OCI-LY7 (cell line): ENCODE data around the gene ARL8B. TPM values are rescaled to one million over a fixed set of nuclear protein-coding genes. Genes with fewer than 3 reads are reported as not detected.

Experiments
- BruUV-seq: library from RNA; stranded (reverse); fragments of 400-500 nt; replicated peaks from 2 replicates; lab custom pipeline; 2021; lab: Mats Ljungman, UMichigan
- CTCF ChIA-PET: fragments of 300-600 bp; sonication (Branson Sonifier 250); formaldehyde crosslinking; loops from one replicate; lab custom pipeline; 2022; ENCODE audit warnings: antibody characterized with exemption; ENCODE audit not compliant: unreplicated experiment; lab: Charles Lee
- POLR2A ChIA-PET: fragments of 300-600 bp; sonication (Branson Sonifier 250); formaldehyde crosslinking; loops from one replicate; lab custom pipeline; 2022; ENCODE audit warnings: antibody characterized with exemption; lab: Charles Lee
- DNase-seq: peaks from one replicate; pipeline ENCODE4 v3.0.0-alpha.2; 2015; ENCODE audit warnings: low spot score
- H2AFZ ChIP-seq: fragments of 200-600 bp; sonication (generic), shearing (Covaris generic); 2 replicates; pipeline ENCODE4 v1.6.1; 2014; ENCODE audit warnings: mild to moderate bottlenecking, antibody characterized with exemption, low read length, moderate library complexity
- H3K27ac ChIP-seq: fragments of 200-600 bp; sonication (generic); 2 replicates; pipeline ENCODE4 v1.5.1; 2014; ENCODE audit warnings: mixed run types, low read depth, mild to moderate bottlenecking, moderate library complexity, low read length, inconsistent platforms; ENCODE audit not compliant: poor library complexity, severe bottlenecking
- H3K36me3 ChIP-seq: fragments of 200-600 bp; sonication (generic); 2 replicates; pipeline ENCODE4 v1.6.1; 2014; ENCODE audit warnings: mild to moderate bottlenecking, antibody characterized with exemption, low read length, moderate library complexity, mixed read lengths; ENCODE audit not compliant: insufficient read depth
- H3K4me1 ChIP-seq: fragments of 200-600 bp; sonication (generic); 2 replicates; pipeline ENCODE4 v1.5.1; 2014; ENCODE audit warnings: mild to moderate bottlenecking, low read length; ENCODE audit not compliant: insufficient read depth, poor library complexity, severe bottlenecking
- H3K4me2 ChIP-seq: fragments of 200-600 bp; sonication (generic); 2 replicates; pipeline ENCODE4 v1.6.1; 2014; ENCODE audit warnings: mild to moderate bottlenecking, low read length
- H3K4me3 ChIP-seq: fragments of 200-600 bp; sonication (generic); 2 replicates; pipeline ENCODE4 v1.5.1; 2014; ENCODE audit warnings: mild to moderate bottlenecking, low read depth, low read length; ENCODE audit not compliant: poor library complexity, severe bottlenecking
- H3K79me2 ChIP-seq: fragments of 200-600 bp; sonication (generic); 2 replicates; pipeline ENCODE4 v1.6.1; 2016; ENCODE audit warnings: low read depth, mild to moderate bottlenecking, low read length, moderate library complexity, mixed read lengths; ENCODE audit not compliant: insufficient read depth
- H3K9me2 ChIP-seq: fragments of 200-600 bp; sonication (generic); 2 replicates; pipeline ENCODE4 v1.6.1; 2016; ENCODE audit warnings: mild to moderate bottlenecking, low read length, mixed read lengths; ENCODE audit not compliant: insufficient read depth
- H3K9me3 ChIP-seq: fragments of 200-600 bp; sonication (generic); 2 replicates; pipeline ENCODE4 v1.6.1; 2014; ENCODE audit warnings: mild to moderate bottlenecking, mixed run types, low read length, mixed read lengths
- H4K20me1 ChIP-seq: fragments of 200-600 bp; sonication (generic); 2 replicates; pipeline ENCODE4 v1.6.1; 2014; ENCODE audit warnings: mild to moderate bottlenecking, antibody characterized with exemption, low read length, moderate library complexity, mixed read lengths; ENCODE audit not compliant: insufficient read depth
- CTCF ChIP-seq: fragments of 200-600 bp; sonication (generic); conservative IDR thresholded peaks from 2 replicates; pipeline ENCODE4 v1.5.1; 2014; ENCODE audit warnings: mild to moderate bottlenecking, antibody characterized with exemption, low read length, moderate library complexity, mixed read lengths
- EZH2phosphoT487 ChIP-seq: fragments of 200-600 bp; sonication (generic); IDR thresholded peaks from 2 replicates; pipeline ENCODE4 v1.6.1; 2018; ENCODE audit warnings: low read depth, borderline replicate concordance, mild to moderate bottlenecking, mixed run types, antibody characterized with exemption, low read length, moderate library complexity, mixed read lengths
- intact Hi-C: fragments of 100-400 bp; cut with micrococcal nuclease; formaldehyde crosslinking; loops from one replicate; pipeline ENCODE4 v1.10.0; 2022; ENCODE audit not compliant: unreplicated experiment
- total RNA-seq, 2 experiments: library from RNA; depleted of rRNA in 1 of 2; stranded (reverse); fragments of >200 nt in 1 of 2; shearing (Covaris generic) in 1 of 2; gene quantifications; 2 replicates each; pipeline ENCODE4 v1.2.3, GENCODE V29; 2014 to 2022

Gene ARL8B
- total RNA-seq, 2 experiments from 2014 or later, result 27.1 to 60.4 TPM

DNA sequence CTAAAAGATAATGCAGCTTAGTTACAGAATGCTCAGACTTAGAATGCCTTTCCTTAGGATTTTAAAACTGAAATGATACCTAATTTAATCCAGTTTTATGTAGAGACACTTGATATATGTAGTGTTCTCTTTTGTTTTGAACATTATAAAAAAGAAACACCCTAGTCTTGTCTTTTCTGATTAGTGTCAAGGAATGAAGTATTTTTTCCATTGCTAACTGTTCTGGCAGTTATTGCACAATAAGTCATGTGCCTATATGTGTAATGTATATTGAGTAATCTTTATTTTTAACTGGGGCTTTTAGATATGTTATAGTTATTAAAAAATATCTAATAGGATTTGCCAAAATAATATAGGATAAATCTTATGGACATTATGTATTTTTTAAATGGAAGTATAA, 4.5 kb downstream of the ARL8B start:
- no peak for DNase-seq
- peaks cover 53% of the 10 kb centered on the region for H3K36me3 ChIP-seq
- H4K20me1 ChIP-seq, result peaks cover 25% of the 10 kb centered on the region
- H3K4me1 ChIP-seq, result peaks cover 24% of the 10 kb centered on the region
- H3K4me2 ChIP-seq, result no peak overlapping the region
- H3K79me2 ChIP-seq, result peaks cover 95% of the 10 kb centered on the region
- H3K9me2 ChIP-seq, result no peaks in the 10 kb centered on the region
- H2AFZ ChIP-seq, result no peak overlapping the region
- intact Hi-C loops, result no loop called here
- no peak overlapping the region for H3K4me3 ChIP-seq
- ChIA-PET POLR2A (interaction anchor here (0.6 to 7.5 kb wide), 5 partner anchors 11 to 89 kb away, joined by 4 to 52 read pairs (median 4); partner anchors contain the start of gene EDEM1), CTCF (no interaction called here)
- no TSS peak for BruUV-seq
- no peaks in the 10 kb centered on the region for H3K9me3 ChIP-seq
- TF ChIP-seq CTCF (no peak), EZH2phosphoT487 (no peak)
- H3K27ac ChIP-seq, result no peak overlapping the region

DNA sequence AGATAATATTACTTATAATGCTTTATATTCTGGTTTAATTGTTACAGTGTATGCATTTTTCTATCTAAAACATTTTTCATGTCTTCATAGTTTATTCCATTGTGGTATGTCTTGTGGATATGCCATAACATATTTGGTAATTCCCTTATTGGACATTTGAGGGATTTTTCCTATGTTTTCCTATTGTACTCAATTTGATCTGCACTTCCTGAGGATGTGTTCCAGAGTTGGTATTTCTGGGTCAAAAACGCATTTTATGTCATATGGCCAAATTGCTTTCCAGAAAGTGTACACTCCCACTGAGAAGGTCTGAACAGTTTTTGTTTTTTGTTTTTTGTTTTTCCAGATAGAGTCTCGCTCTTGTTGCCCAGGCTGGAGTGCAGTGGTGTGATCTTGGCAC, 6.8 kb downstream of the ARL8B start:
- H3K27ac ChIP-seq, result no peak overlapping the region
- POLR2A ChIA-PET, result interaction anchor here (0.6 kb wide), 1 partner anchor 57 kb away, joined by 3 read pairs; no protein-coding TSS in a partner anchor

More for the DNA sequence above, 6.8 kb downstream of the ARL8B start:
- Histone ChIP-seq H3K79me2 (peaks cover 100% of the 10 kb centered on the region), H3K9me2 (no peaks in the 10 kb centered on the region), H4K20me1 (peaks cover 22% of the 10 kb centered on the region), H2AFZ (no peak overlapping the region), H3K36me3 (peaks cover 53% of the 10 kb centered on the region), H3K4me1 (peaks cover 14% of the 10 kb centered on the region), H3K4me2 (no peak overlapping the region), H3K4me3 (no peak overlapping the region), H3K9me3 (no peaks in the 10 kb centered on the region)
- no peak for TF ChIP-seq CTCF
- TF ChIP-seq EZH2phosphoT487, result no peak
- intact Hi-C loops, result no loop called here
- DNase-seq, result no peak
- BruUV-seq, result no TSS peak
- CTCF ChIA-PET, result no interaction called here
